ENCODE data around the gene SGF29.
"Not testable (repeated sequence)": the region's sequence is repeated elsewhere in the genome, so short reads cannot be mapped to it uniquely, and the experiment has no call there.

The SGF29 gene

GRCh38 chr16:28534542-28535373, 19.0 kb upstream of the SGF29 start:
- no peak for DNase-seq

GRCh38 chr16:28537076-28537475, 16.6 kb upstream of the SGF29 start:
- no peak for DNase-seq

DNA sequence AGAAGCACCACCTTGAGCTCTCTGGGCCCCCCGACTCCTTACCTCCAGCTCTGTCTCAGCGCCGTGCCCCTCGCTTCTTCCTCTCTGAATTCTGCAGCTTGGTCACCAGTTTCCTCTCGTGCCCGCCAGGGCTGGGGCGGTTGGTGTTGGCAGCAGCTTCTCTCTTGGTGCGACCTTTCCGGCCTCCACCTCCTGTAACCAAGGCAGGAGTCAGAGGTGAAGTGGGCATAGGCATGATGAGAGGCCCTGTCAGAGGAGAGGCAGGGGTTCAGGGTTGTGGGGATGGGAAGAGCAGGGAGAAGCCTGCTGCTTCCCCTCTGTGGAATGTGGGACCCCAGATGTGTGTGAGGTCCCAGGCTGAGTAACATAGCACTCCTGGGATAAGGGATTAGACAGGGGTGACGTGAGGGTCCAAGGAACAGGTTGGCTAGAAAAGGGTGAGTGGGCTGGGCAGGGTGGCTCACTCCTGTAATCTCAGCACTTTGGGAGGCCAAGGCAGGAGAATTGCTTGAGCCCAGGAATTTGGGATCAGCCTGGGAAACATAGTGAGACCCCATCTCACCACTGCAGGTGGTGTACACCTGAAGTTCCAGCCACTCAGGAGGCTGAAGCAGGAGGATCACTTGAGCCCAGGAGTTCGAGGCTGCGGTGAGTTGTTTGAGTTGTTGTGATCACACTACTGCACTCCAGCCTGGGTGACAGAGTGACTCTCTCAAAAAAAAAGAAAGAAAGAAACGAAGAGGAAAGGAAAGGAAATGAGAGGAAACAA, 15.6 kb upstream of the SGF29 start:
- no peak for DNase-seq

DNA sequence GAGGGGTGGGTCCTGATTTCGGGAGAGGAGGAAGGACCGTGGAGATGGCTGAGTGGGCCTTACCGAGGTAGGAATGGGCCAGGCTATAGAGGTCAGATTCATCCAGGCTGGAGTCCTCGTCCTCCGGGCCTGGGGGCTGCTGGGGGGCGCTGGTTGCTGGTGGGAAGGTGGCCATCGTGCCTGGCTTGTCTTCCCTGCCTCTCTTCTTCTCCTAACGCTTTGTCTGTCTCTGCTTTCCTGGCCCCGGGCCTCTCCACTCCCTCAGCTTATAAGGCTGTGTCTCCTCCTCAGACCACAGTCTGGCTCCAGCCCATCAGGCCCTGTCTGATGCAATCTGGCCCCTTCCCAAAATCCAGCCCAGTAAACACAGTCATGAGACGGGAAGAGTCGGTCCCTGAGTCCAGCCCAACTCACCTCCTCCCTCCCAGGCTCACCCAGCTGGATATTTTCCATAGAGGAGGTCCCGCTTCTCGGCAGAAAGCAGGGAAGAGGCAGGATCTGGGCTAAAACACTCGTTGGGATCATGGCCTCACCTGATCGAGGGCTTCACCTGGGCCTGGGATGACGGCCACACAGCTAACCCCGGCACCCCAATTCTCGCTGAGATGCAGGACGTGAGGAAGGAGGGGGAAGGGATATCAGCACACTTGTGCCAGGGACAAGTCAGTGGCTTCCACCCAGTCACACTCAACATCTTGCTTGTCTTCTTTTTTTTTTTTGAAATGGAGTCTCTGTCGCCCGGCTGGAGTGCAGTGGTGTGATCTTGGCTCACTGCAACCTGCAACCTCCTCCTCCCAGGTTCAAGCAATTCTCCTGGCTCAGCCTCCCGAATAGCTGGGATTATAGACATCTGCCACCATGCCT, 14.8 kb upstream of the SGF29 start, which contains the start of gene NUPR1:
TSS of gene NUPR1 (minus strand) at position 242 of the 864 bp plus-strand sequence. CDS start at position 175, 67 bp downstream.
- no peak for DNase-seq

DNA sequence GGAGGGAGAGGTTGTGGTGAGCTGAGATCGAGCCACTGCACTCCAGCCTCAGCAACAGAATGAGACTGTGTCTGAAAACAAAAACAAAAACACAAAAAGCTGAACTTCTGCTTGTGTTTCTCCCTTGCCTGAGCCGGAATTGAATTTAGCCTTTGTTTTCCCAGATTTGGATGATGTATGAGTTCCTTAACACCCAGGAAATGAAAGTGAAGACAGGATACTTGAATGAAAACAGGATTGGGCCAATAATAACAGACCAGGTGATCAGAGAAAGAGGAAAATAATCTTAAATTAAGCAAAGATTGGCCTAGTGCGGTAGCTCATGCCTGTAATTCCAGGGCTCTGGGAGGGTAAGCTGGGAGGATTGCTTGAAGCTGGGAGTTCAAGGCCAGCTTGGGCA, 13.4 kb upstream of the SGF29 start:
- DNase-seq: no peak

GRCh38 chr16:28542646-28543045, 11.1 kb upstream of the SGF29 start:
- DNase-seq: no peak

GRCh38 chr16:28543072-28543471, 10.6 kb upstream of the SGF29 start:
- DNase-seq: no peak

DNA sequence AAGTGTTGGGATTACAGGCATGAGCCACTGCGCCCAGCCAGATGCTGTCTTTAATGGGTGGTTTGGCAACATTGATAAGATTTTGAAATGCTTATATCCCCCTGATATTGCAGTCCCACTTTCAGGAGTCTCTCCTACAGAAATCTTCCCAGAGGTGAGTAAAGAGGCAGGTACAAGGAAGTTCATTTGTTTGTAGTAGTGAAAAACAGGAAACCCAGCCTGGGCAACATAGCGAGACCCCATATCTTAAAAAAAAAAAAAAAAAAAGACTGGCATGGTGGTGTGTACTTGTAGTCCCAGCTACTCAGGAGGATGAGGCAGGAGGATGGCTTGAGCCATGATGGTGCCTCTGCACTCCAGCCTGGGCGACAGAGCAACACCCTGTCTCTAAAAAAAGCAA, 8.7 kb upstream of the SGF29 start:
- DNase-seq: no peak

- DNase-seq: not testable (repeated sequence)
These were observed 7.8 kb upstream of the SGF29 start for GRCh38 chr16:28545964-28546363.

- no peak for DNase-seq
These were observed 7.1 kb upstream of the SGF29 start for GRCh38 chr16:28546626-28547025.

GRCh38 chr16:28548306-28548802, 5.4 kb upstream of the SGF29 start:
- no peak for DNase-seq

GRCh38 chr16:28549301-28549899, 4.3 kb upstream of the SGF29 start:
- no peak for DNase-seq

DNA sequence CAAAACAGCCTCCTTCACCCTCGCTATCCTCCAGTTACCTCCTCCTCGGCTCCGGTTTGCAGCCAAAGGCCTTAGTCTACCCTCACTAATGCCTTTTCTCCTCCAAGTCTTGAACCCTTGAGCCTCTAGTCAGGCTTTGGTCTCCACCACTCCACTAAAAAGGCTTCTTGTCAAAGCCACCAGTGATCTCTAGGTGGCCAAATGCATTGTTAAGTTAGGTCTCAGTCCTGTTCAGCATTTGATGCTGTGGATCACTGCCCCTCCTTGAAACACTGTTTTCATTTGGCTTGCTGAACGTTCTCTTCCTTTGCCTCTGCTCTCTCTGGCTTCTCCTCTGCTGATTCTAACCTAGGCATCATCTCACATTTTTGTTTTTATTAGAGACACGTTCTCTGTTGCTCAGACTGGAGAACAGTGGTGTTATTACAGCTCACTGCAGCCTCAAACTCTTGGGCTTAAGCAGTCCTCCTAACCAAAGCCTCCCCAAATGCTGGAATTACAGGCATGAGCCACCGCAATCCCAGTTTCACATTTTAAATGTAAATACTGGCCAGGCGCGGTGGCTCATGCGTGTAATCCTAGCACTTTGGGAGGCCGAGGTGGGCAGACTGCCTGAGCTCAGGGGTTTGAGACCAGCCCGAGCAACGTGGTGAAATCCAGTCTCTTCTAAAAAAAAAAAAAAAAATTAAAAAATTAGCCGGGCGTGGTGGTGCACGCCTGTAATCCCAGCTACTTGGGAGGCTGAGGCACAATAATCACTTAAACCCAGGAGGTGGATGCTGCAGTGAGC, 1.1 kb downstream of the SGF29 start:
- DNase-seq: no peak

GRCh38 chr16:28555561-28555960, 1.8 kb downstream of the SGF29 start:
- no peak for DNase-seq

GRCh38 chr16:28556914-28557320, 3.2 kb downstream of the SGF29 start:
- DNase-seq: no peak

DNA sequence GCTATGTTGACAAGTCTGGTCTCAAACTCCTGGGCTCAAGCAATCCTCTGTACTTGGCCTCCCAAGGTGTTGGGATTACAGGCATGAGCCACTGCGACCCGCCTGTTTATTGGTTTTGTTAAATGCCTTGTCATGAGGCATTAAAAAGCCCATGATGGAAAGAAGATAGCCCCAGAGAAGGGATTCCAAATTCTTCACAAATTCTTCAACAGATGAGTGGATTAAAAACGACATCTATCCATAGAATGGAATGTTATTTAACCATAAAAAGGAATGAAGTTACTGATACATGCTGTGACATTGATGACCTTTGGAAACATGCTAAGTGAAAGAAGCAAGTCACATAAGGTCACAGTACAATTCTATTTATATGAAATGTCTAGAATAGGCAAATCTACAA, 4.7 kb downstream of the SGF29 start:
- DNase-seq: no peak

- no peak for DNase-seq
These were observed 8.0 kb downstream of the SGF29 start for GRCh38 chr16:28561557-28562187.

DNA sequence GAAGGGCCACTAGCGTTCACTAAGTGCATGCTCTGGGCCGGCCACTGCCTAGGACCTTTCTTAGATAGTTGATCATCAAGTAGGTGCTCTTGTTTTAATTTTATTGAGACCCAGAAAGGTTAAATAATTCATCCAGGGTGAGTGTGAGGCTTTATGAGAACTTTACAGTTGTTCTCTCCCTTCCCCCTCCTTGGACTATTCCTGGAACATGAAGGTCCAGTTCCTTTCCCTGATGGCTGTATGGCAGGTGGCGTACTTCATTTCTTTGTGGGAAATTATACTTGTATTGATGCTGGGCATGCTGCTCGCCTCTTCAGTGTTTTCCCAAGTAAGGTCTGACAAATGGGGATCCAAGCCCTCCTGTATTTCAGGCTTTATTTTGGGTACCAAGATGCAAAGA, 8.5 kb downstream of the SGF29 start:
- DNase-seq: no peak

DNA sequence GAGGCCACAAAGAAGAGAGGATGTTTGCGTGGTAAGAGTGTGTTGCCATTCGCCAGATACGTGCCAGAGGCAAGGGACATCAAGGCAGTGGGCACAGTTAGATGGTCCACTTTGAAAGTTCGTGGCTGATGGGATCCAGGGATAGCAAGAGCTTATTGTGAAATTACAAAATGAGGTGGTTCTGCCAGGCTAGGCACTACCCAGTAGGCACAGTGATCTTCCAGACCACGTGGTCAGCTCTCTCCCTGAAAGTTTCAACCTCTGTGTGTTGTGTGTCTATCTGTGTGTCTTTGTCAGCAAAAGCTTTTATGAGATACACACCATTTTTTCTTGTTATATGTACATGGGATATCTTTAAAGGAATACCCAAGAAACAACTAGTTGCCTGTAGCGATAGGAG, 9.5 kb downstream of the SGF29 start:
- no peak for DNase-seq

DNA sequence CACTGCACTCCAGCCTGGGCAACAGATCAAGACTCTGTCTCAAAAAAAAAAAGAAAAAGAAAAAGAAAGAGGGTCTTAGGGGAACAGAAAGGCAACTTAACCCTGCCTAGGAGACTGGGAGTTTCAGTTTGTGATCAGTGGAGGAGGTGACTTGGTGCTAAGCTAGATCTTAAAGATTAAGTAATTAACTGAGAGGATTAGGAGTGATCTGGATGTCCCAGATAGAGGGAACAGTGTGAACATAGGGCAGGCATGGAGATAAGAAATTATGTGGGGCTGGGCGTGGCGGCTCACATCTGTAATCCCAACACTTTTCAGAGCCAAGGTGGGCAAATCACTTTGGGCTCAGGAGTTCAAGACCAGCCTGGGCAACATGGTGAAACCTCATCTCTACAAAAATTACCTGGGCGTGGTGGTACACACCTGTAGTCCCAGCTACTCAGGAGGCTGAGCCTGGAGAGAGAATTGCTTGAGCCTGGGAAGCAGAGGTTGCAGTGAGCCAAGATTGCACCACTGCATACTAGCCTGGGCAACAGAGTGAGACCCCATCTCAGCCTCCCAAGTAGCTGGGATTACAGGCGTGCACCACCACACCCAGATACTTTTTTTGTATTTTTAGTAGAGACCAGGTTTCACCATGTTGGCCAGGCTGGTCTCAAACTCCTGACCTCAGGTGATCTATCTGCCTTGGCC, 12.7 kb downstream of the SGF29 start:
- not testable (repeated sequence) for DNase-seq

DNA sequence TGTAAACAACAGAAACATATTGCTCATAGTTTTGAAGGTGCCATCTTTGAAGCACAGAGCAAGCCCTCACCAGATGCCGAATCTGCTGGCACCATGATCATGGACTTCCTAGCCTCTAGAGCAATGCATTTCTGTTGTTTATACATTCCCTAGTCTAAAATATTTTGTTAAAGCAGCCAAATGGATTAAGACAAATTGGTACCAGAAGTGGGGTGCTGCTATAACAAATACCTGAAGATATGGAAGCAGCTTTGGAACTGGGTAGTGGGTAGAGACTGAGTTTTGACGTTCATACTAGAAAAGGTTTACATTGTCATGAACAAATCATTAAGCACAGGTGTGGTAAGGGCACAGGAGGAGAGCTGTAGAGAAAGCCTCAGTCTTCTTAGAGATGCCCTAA, 13.6 kb downstream of the SGF29 start:
- DNase-seq: no peak
